Thyroid gland (tissue), 4 donors: ENCODE results near the gene CTTNBP2NL.

Experiments used
- POLR2A ChIP-seq, 2 donors: fragments of 450-650 bp; IDR thresholded peaks; one replicate each; pipeline ENCODE4 v1.6.1; 2017; ENCODE audit warnings: antibody characterized with exemption in 2 of 2, mild to moderate bottlenecking in 2 of 2, moderate library complexity in 1 of 2
- TF ChIP-seq, protein P1 (sequence below), 6 experiments: fragments of 200-600 bp in 3 of 6; fragments of 450-650 bp in 3 of 6; sonication (generic) in 3 of 6; IDR thresholded peaks; one replicate each; pipeline ENCODE4 v1.5.1; 2016 to 2019; ENCODE audit warnings: antibody characterized with exemption in 6 of 6, mild to moderate bottlenecking in 2 of 6, inconsistent platforms in 1 of 6, moderate library complexity in 1 of 6

DNA sequence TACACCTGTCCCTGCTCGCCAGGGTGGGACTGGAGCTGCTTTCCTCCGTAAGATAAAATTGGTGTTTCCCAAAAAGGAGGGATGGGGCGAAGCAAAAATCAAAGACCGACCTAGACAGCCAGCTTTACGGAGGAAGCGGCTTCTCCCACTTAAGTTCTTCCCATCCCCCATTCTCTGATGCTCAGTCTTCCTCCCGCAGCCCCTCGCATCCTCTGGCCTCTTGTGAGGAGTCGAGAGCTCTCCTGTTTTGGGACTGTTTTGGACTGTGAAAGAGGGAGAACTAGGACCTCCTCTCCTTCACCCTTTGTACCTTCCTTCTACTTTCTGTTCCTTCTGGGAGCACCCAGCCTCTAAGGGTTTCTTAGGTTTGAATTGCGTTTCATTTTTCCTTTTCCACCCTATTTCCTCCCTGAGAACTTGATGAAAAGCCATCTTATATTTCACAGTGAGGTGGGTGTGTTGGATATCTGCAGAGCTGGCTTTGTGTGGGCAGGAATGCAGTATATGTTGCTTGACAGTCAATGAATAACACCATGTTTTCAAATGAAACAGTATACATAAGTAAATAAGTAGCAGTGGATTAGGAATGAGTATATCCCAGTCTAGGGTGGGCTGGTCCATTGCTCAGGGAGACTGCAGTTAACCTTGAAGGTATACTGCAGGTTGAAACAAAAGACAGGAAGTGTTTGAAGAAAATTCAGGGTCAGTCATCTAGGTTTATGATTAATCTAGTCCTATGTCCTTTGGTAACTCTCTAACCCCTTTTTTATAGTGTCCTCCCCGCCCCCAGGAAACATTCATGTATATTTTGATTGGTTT is 848 bp downstream of the CTTNBP2NL start:
- TF ChIP-seq, protein P1, sequence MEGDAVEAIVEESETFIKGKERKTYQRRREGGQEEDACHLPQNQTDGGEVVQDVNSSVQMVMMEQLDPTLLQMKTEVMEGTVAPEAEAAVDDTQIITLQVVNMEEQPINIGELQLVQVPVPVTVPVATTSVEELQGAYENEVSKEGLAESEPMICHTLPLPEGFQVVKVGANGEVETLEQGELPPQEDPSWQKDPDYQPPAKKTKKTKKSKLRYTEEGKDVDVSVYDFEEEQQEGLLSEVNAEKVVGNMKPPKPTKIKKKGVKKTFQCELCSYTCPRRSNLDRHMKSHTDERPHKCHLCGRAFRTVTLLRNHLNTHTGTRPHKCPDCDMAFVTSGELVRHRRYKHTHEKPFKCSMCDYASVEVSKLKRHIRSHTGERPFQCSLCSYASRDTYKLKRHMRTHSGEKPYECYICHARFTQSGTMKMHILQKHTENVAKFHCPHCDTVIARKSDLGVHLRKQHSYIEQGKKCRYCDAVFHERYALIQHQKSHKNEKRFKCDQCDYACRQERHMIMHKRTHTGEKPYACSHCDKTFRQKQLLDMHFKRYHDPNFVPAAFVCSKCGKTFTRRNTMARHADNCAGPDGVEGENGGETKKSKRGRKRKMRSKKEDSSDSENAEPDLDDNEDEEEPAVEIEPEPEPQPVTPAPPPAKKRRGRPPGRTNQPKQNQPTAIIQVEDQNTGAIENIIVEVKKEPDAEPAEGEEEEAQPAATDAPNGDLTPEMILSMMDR (IDR thresholded peaks at IDR 0.05): no peak
- TF ChIP-seq POLR2A (IDR thresholded peaks at IDR 0.05): no peak
